ENCODE data around the gene FAM117A. TPM values are rescaled to one million over a fixed set of nuclear protein-coding genes. Genes with fewer than 3 reads are reported as not detected.
A peak's percentile ranks its signal among the peaks of the same experiment; 100 is the strongest.
"Not testable (repeated sequence)": the region's sequence is repeated elsewhere in the genome, so short reads cannot be mapped to it uniquely, and the experiment has no call there.

The FAM117A gene
- total RNA-seq, 1 experiment from 2014 or later = 9.2 TPM

GRCh38 chr17:49676276-49676868 is 87.6 kb downstream of the FAM117A start:
- no peaks in the 10 kb centered on the region; the same call in 1 of the 2 replicates for H3K9me3 ChIP-seq (replicated peaks)
- H3K27ac ChIP-seq = no peak overlapping the region; the same call in 1 of the 2 replicates
- H3K4me3 ChIP-seq = peak overlapping the region; percentile 65
- no peaks in the 10 kb centered on the region; the same call in 1 of the 2 replicates for H3K36me3 ChIP-seq
- H3K4me1 ChIP-seq = peaks cover 8% of the 10 kb centered on the region; the same call in 1 of the 2 replicates
- DNase-seq = no peak
- no peaks in the 10 kb centered on the region for H3K27me3 ChIP-seq

- no peaks in the 10 kb centered on the region; the same call in 1 of the 2 replicates for H3K36me3 ChIP-seq
- DNase-seq = no peak
- H3K9me3 ChIP-seq (replicated peaks) = no peaks in the 10 kb centered on the region; the same call in 1 of the 2 replicates
- peaks cover 8% of the 10 kb centered on the region; the same call in 1 of the 2 replicates for H3K4me1 ChIP-seq
- no peak overlapping the region for H3K27ac ChIP-seq
- no peak overlapping the region for H3K4me3 ChIP-seq
- no peaks in the 10 kb centered on the region for H3K27me3 ChIP-seq
Measured at GRCh38 chr17:49674507-49674906, 89.4 kb downstream of the FAM117A start.

GRCh38 chr17:49673679-49674078 is 90.3 kb downstream of the FAM117A start:
- H3K9me3 ChIP-seq (replicated peaks); H3K27me3 ChIP-seq; H3K27ac ChIP-seq; H3K36me3 ChIP-seq; H3K4me1 ChIP-seq; DNase-seq; H3K4me3 ChIP-seq: not testable (repeated sequence)

- Histone ChIP-seq H3K4me1 (no peaks in the 10 kb centered on the region), H3K27ac (no peak overlapping the region), H3K27me3 (no peaks in the 10 kb centered on the region), H3K9me3 (replicated peaks) (no peaks in the 10 kb centered on the region), H3K4me3 (no peak overlapping the region), H3K36me3 (peaks cover 2% of the 10 kb centered on the region)
- DNase-seq = no peak
Measured at GRCh38 chr17:49670641-49671040, 93.3 kb downstream of the FAM117A start.

GRCh38 chr17:49670002-49670401 is 93.9 kb downstream of the FAM117A start:
- no peaks in the 10 kb centered on the region for H3K9me3 ChIP-seq (replicated peaks)
- H3K4me3 ChIP-seq = no peak overlapping the region
- DNase-seq = no peak
- no peaks in the 10 kb centered on the region for H3K27me3 ChIP-seq
- no peak overlapping the region for H3K27ac ChIP-seq
- H3K4me1 ChIP-seq = no peaks in the 10 kb centered on the region
- peaks cover 2% of the 10 kb centered on the region; the same call in 1 of the 2 replicates for H3K36me3 ChIP-seq

- Histone ChIP-seq H3K4me3 (no peak overlapping the region), H3K27me3 (no peaks in the 10 kb centered on the region), H3K27ac (no peak overlapping the region), H3K9me3 (replicated peaks) (no peaks in the 10 kb centered on the region), H3K4me1 (no peaks in the 10 kb centered on the region), H3K36me3 (peaks cover 2% of the 10 kb centered on the region)
- no peak for DNase-seq
Measured at GRCh38 chr17:49667854-49668253, 96.1 kb downstream of the FAM117A start.

GRCh38 chr17:49664706-49665211 is 99.2 kb downstream of the FAM117A start:
- H3K4me3 ChIP-seq = no peak overlapping the region
- H3K27me3 ChIP-seq = no peaks in the 10 kb centered on the region
- no peaks in the 10 kb centered on the region for H3K4me1 ChIP-seq
- H3K27ac ChIP-seq = no peak overlapping the region
- H3K9me3 ChIP-seq (replicated peaks) = no peaks in the 10 kb centered on the region
- DNase-seq = no peak
- peaks cover 2% of the 10 kb centered on the region for H3K36me3 ChIP-seq

Other genes with a start within 250 kb of the FAM117A start
- gene NXPH3, start 188.3 kb downstream of the FAM117A start, total RNA-seq (2014; rRNA removed; shearing (Covaris generic)) = 1.0 and 1.2 TPM in 2 replicates
- gene SPOP, start 86.0 kb downstream of the FAM117A start, total RNA-seq (2014; rRNA removed; shearing (Covaris generic)) = 31.3 and 33.0 TPM in 2 replicates
- gene SLC35B1, start 56.2 kb downstream of the FAM117A start, total RNA-seq (2014; rRNA removed; shearing (Covaris generic)) = 48.9 and 52.2 TPM in 2 replicates
- 38.5 and 40.1 TPM in 2 replicates for gene KAT7, start 24.6 kb upstream of the FAM117A start, total RNA-seq (2014; rRNA removed; shearing (Covaris generic))
- gene TAC4, start 83.9 kb upstream of the FAM117A start, total RNA-seq (2014; rRNA removed; shearing (Covaris generic)) = not detected in 2 replicates
- gene DLX4, start 205.1 kb upstream of the FAM117A start, total RNA-seq (2014; rRNA removed; shearing (Covaris generic)) = 0.10 and 0.34 TPM in 2 replicates
- not detected in 2 replicates for gene DLX3, start 231.1 kb upstream of the FAM117A start, total RNA-seq (2014; rRNA removed; shearing (Covaris generic))

Data from SJCRH30 (cell line).